ENCODE measurements around the gene CYP2A7. TPM values are rescaled to one million over a fixed set of nuclear protein-coding genes. Genes with fewer than 3 reads are reported as not detected.
"Not testable (repeated sequence)": the region's sequence is repeated elsewhere in the genome, so short reads cannot be mapped to it uniquely, and the experiment has no call there.

Gene CYP2A7
- polyA plus RNA-seq, 1 experiment = not detected

GRCh38 chr19:40858109-40858508 lies 23.9 kb downstream of the CYP2A7 start:
- TF ChIP-seq CTCF (IDR thresholded peaks at IDR 0.05; ENCODE audit: low read depth, low read length) = no peak
- POLR2A ChIA-PET = no interaction called here
- Histone ChIP-seq H3K27me3 (ENCODE audit: control insufficient read depth, insufficient read depth, low read length) (no peaks in the 10 kb centered on the region), H3K27ac (ENCODE audit: low read depth, low read length) (no peak overlapping the region), H3K9me3 (ENCODE audit: control insufficient read depth, insufficient read depth, low read length) (no peaks in the 10 kb centered on the region), H3K4me3 (ENCODE audit: low read depth, low read length) (no peak overlapping the region)
- no peak for DNase-seq (ENCODE audit: low read depth, low spot score)
- CTCF ChIA-PET = no interaction called here

GRCh38 chr19:40852467-40853152 lies 29.4 kb downstream of the CYP2A7 start:
- H3K4me3 ChIP-seq (ENCODE audit: low read depth, low read length); H3K9me3 ChIP-seq (ENCODE audit: control insufficient read depth, insufficient read depth, low read length); CTCF ChIA-PET; POLR2A ChIA-PET; H3K27ac ChIP-seq (ENCODE audit: low read depth, low read length); DNase-seq (ENCODE audit: low read depth, low spot score); H3K27me3 ChIP-seq (ENCODE audit: control insufficient read depth, insufficient read depth, low read length): not testable (repeated sequence)

- POLR2A ChIA-PET; H3K27me3 ChIP-seq (ENCODE audit: control insufficient read depth, insufficient read depth, low read length); H3K27ac ChIP-seq (ENCODE audit: low read depth, low read length); DNase-seq (ENCODE audit: low read depth, low spot score); H3K4me3 ChIP-seq (ENCODE audit: low read depth, low read length); H3K9me3 ChIP-seq (ENCODE audit: control insufficient read depth, insufficient read depth, low read length); CTCF ChIA-PET: not testable (repeated sequence)
Observed at GRCh38 chr19:40850277-40850676, 31.8 kb downstream of the CYP2A7 start, which contains the start of gene CYP2A6. TSS of gene CYP2A6 (minus strand) at chr19:40850447. CDS start at chr19:40850426, 21 bp downstream.

GRCh38 chr19:40846722-40847121 lies 35.3 kb downstream of the CYP2A7 start:
- H3K9me3 ChIP-seq (ENCODE audit: control insufficient read depth, insufficient read depth, low read length); H3K4me3 ChIP-seq (ENCODE audit: low read depth, low read length); DNase-seq (ENCODE audit: low read depth, low spot score); H3K27ac ChIP-seq (ENCODE audit: low read depth, low read length); POLR2A ChIA-PET; CTCF ChIA-PET: not testable (repeated sequence)
- peaks cover 13% of the 10 kb centered on the region for H3K27me3 ChIP-seq (ENCODE audit: control insufficient read depth, insufficient read depth, low read length)

- H3K4me3 ChIP-seq (ENCODE audit: low read depth, low read length); POLR2A ChIA-PET; CTCF ChIA-PET; DNase-seq (ENCODE audit: low read depth, low spot score); H3K9me3 ChIP-seq (ENCODE audit: control insufficient read depth, insufficient read depth, low read length); H3K27ac ChIP-seq (ENCODE audit: low read depth, low read length); H3K27me3 ChIP-seq (ENCODE audit: control insufficient read depth, insufficient read depth, low read length): not testable (repeated sequence)
Observed at GRCh38 chr19:40843653-40844052, 38.4 kb downstream of the CYP2A7 start.

- DNase-seq (ENCODE audit: low read depth, low spot score); POLR2A ChIA-PET; CTCF ChIA-PET: not testable (repeated sequence)
Observed at GRCh38 chr19:40842997-40843652, 38.9 kb downstream of the CYP2A7 start.

GRCh38 chr19:40842012-40842411 lies 40.0 kb downstream of the CYP2A7 start:
- CTCF ChIA-PET; H3K9me3 ChIP-seq (ENCODE audit: control insufficient read depth, insufficient read depth, low read length); DNase-seq (ENCODE audit: low read depth, low spot score); H3K27me3 ChIP-seq (ENCODE audit: control insufficient read depth, insufficient read depth, low read length); H3K27ac ChIP-seq (ENCODE audit: low read depth, low read length); POLR2A ChIA-PET; H3K4me3 ChIP-seq (ENCODE audit: low read depth, low read length): not testable (repeated sequence)

More at GRCh38 chr19:40842997-40843652, 38.9 kb downstream of the CYP2A7 start:
- H3K4me3 ChIP-seq (ENCODE audit: low read depth, low read length); H3K9me3 ChIP-seq (ENCODE audit: control insufficient read depth, insufficient read depth, low read length); H3K27me3 ChIP-seq (ENCODE audit: control insufficient read depth, insufficient read depth, low read length); H3K27ac ChIP-seq (ENCODE audit: low read depth, low read length): not testable (repeated sequence)

- POLR2A ChIA-PET, CTCF ChIA-PET: not testable (repeated sequence)
Observed at GRCh38 chr19:40838477-40838876, 43.6 kb downstream of the CYP2A7 start.

More at GRCh38 chr19:40838477-40838876, 43.6 kb downstream of the CYP2A7 start:
- H3K27ac ChIP-seq (ENCODE audit: low read depth, low read length); H3K9me3 ChIP-seq (ENCODE audit: control insufficient read depth, insufficient read depth, low read length); DNase-seq (ENCODE audit: low read depth, low spot score); H3K27me3 ChIP-seq (ENCODE audit: control insufficient read depth, insufficient read depth, low read length); H3K4me3 ChIP-seq (ENCODE audit: low read depth, low read length): not testable (repeated sequence)
